HG03097 (cell line): ENCODE results near the gene IQSEC3.
"Not testable (repeated sequence)": the region's sequence is repeated elsewhere in the genome, so short reads cannot be mapped to it uniquely, and the experiment has no call there.

Experiments used
- ATAC-seq: cut with Tn5 transposase; IDR thresholded peaks from one replicate; pipeline ENCODE4 v1.9.1; 2021; ENCODE audit not compliant: unreplicated experiment, low FRiP score

IQSEC3 gene

DNA sequence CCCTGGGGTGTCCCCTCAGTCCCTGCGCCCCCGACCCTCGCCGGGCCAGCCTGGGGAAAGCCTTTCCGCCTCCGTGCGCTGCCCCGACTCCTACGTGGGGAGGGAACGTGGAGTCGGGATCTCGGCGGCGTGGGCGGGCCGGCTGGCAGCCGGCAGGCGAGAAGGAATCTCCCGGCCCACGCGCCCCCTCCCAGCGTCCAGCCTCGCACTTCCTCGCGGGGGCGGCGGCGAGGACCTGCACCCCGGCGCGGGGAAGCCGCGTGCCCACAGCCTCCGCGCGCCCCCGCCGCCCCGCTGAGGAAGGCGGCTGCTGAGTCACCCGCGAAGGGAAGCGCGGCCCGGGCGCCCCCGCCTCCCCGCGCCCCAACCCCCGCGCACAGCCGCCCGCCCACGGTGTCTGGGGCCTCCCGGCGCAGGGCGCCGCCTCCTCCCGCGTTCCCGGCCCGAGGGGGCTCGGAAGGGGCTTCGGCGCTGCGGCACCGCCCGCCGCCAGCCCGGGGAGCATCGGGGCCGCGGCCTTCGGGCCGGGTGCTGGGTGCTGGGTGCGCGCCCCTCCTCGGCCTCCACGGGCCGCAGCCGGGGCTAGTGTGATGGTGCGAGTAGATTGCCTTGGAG lies 11.3 kb downstream of the IQSEC3 start:
- ATAC-seq: not testable (repeated sequence)

- ATAC-seq: no peak
Observed at GRCh38 chr12:78981-79380, 12.4 kb downstream of the IQSEC3 start.

- no peak for ATAC-seq
Observed at GRCh38 chr12:80681-81190, 14.2 kb downstream of the IQSEC3 start.

GRCh38 chr12:82740-83139 lies 16.2 kb downstream of the IQSEC3 start:
- no peak for ATAC-seq

DNA sequence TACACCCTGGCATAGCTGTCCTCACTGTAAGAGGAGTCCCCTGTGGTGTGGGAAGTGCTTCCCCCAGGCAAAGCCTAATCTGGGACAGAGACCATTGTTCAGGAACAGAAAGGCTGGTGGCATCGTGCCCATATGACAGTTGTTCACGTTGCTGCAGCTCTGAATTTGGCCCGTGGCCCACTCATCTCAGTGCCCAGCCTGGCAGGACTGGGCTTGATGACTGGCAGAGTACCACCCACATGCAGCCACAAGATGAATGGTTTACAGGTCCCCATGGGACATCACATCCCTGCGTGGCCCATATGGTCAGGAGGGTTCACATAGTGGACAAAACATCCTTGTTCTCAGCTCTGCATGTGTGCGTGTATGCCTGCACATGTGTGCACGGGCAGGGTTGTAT lies 17.5 kb downstream of the IQSEC3 start:
- ATAC-seq: no peak

DNA sequence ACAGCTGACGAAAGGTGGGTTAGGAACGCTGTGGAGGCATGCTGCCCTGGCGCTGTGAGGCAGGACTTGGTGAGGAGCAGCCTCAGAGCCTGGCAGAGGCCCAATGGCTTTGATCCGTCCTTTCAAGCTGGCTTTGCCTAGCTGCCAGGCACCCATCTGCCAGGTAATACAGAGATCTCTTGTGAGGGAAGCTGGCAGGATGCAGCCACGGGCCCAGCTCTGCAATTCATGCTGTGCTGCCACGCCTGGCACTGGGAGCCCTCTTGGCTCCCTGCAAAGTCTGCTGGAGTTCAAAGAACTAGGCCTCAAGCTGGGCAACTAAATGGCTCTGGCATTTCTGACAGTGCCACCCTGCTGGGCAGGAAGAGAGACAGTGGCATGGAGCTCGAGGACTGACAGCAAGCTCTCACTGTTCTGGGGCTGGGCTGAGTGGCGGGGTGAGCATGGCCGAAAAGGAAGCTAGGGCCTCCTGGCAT lies 18.7 kb downstream of the IQSEC3 start:
- no peak for ATAC-seq

DNA sequence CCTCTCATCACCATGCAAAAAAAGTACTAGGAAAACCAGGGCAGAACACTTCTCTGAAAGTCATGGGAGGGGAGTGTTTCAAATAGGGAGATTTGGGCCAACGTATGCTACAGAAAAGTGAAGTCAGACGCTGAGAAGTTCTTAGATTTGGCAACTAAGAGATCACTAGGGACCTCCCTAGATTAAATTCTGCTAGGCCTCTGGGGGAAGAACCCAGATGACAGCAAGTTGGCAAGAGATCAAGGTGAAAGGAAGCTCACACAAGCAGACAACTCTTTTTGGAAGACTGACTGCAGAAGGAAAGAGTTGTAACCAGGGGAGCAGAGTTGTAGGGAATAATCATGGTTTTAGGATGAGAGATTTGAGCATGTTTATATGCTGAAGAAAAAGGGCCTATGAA lies 20.7 kb downstream of the IQSEC3 start:
- no peak for ATAC-seq

GRCh38 chr12:87856-88255 lies 21.3 kb downstream of the IQSEC3 start:
- ATAC-seq: no peak

GRCh38 chr12:89653-90052 lies 23.1 kb downstream of the IQSEC3 start:
- no peak for ATAC-seq

DNA sequence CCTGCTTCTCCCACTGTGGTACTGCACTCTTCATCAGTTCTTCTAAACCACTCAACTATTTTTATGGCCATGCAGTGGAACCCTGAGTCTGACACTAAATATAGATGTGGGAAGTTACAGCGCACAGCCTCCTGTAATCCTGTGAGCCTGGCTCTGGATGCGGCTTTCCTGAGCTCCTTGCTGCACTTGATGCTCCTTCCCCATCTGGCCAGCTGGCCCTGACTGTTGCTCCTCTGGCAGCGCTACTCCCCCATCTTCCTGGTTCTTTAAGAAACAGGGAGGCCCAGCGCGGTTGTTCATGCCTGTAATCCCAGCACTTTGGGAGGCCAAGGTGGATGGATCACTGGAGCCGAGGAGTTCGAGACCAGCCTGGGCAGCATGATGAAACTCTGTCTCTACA lies 24.6 kb downstream of the IQSEC3 start:
- no peak for ATAC-seq

GRCh38 chr12:93266-94005 lies 26.9 kb downstream of the IQSEC3 start:
- ATAC-seq: no peak

GRCh38 chr12:96543-96942 lies 30.0 kb downstream of the IQSEC3 start:
- no peak for ATAC-seq

- no peak for ATAC-seq
Observed at GRCh38 chr12:98924-99352, 32.4 kb downstream of the IQSEC3 start.

GRCh38 chr12:99605-100004 lies 33.0 kb downstream of the IQSEC3 start:
- no peak for ATAC-seq

DNA sequence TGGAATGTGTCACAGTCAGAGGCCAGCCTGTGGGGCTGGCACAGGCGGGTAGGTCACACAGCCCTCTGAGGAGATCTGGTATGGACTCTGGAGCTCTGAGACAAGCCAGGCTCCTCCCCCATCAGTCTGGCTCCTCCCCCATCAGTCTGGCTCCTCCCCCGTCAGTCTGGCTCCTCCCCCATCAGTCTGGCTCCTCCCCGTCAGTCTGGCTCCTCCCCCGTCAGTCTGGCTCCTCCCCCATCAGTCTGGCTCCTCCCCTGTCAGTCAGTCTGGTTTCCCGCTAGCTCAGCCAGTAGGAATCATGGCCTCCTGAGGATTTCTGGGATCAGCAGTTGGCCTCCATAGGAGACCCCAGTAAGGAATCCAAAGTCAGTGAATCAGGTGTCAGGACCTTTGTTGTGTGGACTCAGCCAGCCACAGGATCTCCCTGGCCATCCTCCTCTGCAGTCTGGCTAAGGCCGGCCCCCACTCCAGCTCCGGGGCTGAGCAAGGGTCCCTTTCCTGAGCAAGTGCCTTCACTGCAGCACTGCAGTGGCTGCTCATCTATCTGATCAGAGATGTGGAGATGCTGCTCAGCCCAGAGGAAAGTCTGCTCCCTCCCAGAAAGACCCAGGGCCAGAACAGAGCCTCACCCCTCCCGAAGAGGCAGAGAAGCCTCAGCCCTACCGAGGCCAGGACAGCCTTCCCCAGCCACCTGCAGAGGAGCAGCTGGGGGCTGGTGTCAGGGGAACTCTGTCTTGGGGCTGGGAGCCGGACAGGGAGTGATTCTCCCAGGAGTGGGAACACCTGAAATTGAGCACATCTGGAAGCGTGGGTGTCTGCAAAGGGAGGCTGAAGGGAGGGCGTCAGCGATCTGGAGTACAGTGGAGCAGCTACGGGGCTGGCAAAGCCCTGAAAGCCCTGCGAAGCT lies 35.7 kb downstream of the IQSEC3 start:
- ATAC-seq: no peak

DNA sequence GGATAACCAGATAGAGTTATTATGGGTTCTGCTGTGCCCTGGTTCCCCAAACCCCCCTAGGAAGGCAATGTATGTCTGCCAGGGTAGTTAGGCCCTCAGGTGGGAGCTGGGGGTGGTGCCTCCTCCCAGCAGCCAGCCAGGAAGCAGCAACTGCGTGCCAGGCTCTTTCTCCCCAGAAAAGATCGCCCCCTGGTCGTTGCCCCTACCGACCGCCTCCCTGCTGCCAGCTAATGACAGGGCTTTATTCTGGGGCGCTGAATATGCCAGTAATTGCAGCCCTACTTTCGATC lies 36.3 kb downstream of the IQSEC3 start:
- no peak for ATAC-seq

DNA sequence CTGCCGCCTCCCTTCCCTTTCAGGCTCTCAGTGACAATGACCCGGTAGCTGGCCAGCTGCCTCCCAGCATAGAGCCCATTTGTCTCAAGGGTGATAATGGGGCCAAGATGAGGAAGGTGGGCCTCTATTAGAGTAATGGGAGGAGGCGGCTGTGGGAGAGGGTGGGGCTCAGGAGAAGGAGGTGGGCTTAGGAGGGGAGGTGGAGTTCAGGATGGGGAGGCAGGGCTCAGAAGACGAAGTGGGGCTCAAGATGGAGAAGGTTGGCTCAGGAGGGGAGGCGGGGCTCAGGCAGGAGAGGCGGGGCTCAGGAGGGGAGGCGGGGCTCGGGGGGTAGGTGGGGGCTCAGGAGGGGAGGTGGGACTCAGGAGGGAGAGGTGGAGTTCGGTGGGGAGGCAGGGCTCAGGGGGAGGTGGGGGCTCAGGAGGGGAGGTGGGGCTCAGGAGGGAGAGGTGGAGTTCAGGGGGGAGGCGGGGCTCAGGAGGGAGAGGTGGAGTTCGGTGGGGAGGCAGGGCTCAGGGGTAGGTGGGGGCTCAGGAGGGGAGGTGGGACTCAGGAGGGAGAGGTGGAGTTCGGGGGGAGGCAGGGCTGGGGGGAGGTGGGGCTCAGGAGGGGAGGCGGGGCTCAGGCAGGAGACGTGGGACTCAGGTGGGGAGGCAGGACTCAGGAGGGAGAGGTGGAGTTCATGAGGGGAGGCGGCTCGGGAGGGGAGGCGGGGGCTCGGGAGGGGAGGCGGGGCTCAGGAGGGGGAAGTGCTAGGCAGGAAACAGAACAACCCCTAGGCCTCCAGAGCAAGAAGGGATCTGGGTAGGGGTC lies 36.8 kb downstream of the IQSEC3 start:
- no peak for ATAC-seq

GRCh38 chr12:104551-105081 lies 38.0 kb downstream of the IQSEC3 start:
- ATAC-seq: no peak

DNA sequence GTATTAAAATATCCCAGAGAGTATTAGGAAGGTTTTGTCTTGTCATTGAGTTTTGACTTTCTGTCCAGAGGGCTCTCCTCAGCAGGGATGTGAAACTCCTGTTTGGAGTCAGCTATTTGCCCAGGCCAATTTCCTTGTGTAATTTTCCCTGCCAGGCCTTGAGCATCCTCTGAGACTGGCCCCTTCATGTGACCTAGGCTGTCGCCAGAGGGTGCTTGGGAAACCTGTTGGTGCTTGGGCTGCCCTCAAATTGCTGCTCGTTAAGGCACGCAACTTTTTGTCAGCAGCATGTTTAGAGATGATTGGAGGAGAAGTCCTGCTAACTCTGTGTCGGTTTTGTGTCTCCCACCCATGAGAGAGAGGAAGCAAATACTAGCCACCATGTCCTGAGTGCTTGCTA lies 39.1 kb downstream of the IQSEC3 start:
- no peak for ATAC-seq

- ATAC-seq: peak; percentile 90
Observed at GRCh38 chr12:106118-106591, 39.6 kb downstream of the IQSEC3 start.
